Mesenchymal stem cell (in vitro differentiated cells and primary cell): Measurements from ENCODE around the gene KIRREL3.
A peak's percentile ranks its signal among the peaks of the same experiment; 100 is the strongest.

Source experiments
- DNase-seq: peaks from one replicate; pipeline ENCODE4 v3.0.0-alpha.2; 2013
- H2AFZ ChIP-seq: one replicate; pipeline ENCODE4 v1.6.1; 2013; ENCODE audit warnings: low read depth, mild to moderate bottlenecking, control low read depth, inconsistent platforms, low read length, moderate library complexity
- H2AK5ac ChIP-seq: 2 replicates; pipeline ENCODE4 v1.6.1; 2013; ENCODE audit warnings: low read length, moderate library complexity, mild to moderate bottlenecking, inconsistent platforms; ENCODE audit not compliant: severe bottlenecking
- H2BK120ac ChIP-seq: one replicate; pipeline ENCODE4 v1.6.1; 2013; ENCODE audit warnings: low read depth, mild to moderate bottlenecking, inconsistent platforms, low read length, moderate library complexity
- H2BK12ac ChIP-seq, 2 experiments: one replicate each; pipeline ENCODE4 v1.6.1; 2013; ENCODE audit warnings: inconsistent platforms in 2 of 2, low read length in 2 of 2, mild to moderate bottlenecking in 2 of 2, moderate library complexity in 2 of 2, control low read depth in 1 of 2
- H2BK15ac ChIP-seq: one replicate; pipeline ENCODE4 v1.6.1; 2013; ENCODE audit warnings: mild to moderate bottlenecking, low read depth, inconsistent platforms; ENCODE audit not compliant: poor library complexity, severe bottlenecking
- H2BK5ac ChIP-seq: 2 replicates; pipeline ENCODE4 v1.6.1; 2013; ENCODE audit warnings: low read depth, mild to moderate bottlenecking, low read length, control low read depth, inconsistent platforms; ENCODE audit not compliant: poor library complexity, severe bottlenecking
- H3K14ac ChIP-seq, 2 experiments: one replicate each; pipeline ENCODE4 v1.6.1; 2013; ENCODE audit warnings: inconsistent platforms in 2 of 2, low read length in 2 of 2, control low read depth in 1 of 2, mild to moderate bottlenecking in 1 of 2, moderate library complexity in 1 of 2
- H3K18ac ChIP-seq, 2 experiments: one replicate each; pipeline ENCODE4 v1.6.1; 2013; ENCODE audit warnings: inconsistent platforms in 2 of 2, low read length in 2 of 2, control low read depth in 1 of 2, low read depth in 1 of 2, mild to moderate bottlenecking in 1 of 2
- H3K23ac ChIP-seq, 2 experiments: one replicate each; pipeline ENCODE4 v1.6.1; 2013; ENCODE audit warnings: inconsistent platforms in 2 of 2, low read length in 2 of 2, mild to moderate bottlenecking in 2 of 2, moderate library complexity in 2 of 2, control low read depth in 1 of 2
- H3K27ac ChIP-seq: 2 replicates; pipeline ENCODE4 v1.5.1; 2013; ENCODE audit warnings: mild to moderate bottlenecking, moderate library complexity, low read length, control low read depth, inconsistent platforms; ENCODE audit not compliant: poor library complexity, severe bottlenecking
- H3K27me3 ChIP-seq, 2 experiments: 2 replicates each; pipeline versions ENCODE4 v1.6.1 to v1.7.0; 2013; ENCODE audit warnings: low read length in 2 of 2, mild to moderate bottlenecking in 2 of 2, moderate library complexity in 2 of 2, control low read depth in 1 of 2, inconsistent platforms in 1 of 2; ENCODE audit not compliant: control insufficient read depth in 1 of 2, insufficient read depth in 1 of 2
- H3K36me3 ChIP-seq, 2 experiments: 2 replicates each; pipeline versions ENCODE4 v1.6.1 to v1.7.0; 2013; ENCODE audit warnings: low read length in 2 of 2, control low read depth in 1 of 2, inconsistent platforms in 1 of 2, low read depth in 1 of 2, mild to moderate bottlenecking in 1 of 2; ENCODE audit not compliant: insufficient read depth in 2 of 2, control insufficient read depth in 1 of 2
- H3K4ac ChIP-seq, 2 experiments: one replicate each; pipeline ENCODE4 v1.6.1; 2013; ENCODE audit warnings: inconsistent platforms in 2 of 2, low read length in 2 of 2, mild to moderate bottlenecking in 2 of 2, moderate library complexity in 2 of 2, control low read depth in 1 of 2, low read depth in 1 of 2
- H3K4me1 ChIP-seq: 2 replicates; pipeline ENCODE4 v1.6.1; 2013; ENCODE audit warnings: low read depth, low read length, control low read depth; ENCODE audit not compliant: control insufficient read depth, insufficient read depth
- H3K4me2 ChIP-seq: 2 replicates; pipeline ENCODE4 v1.6.1; 2013; ENCODE audit warnings: low read length, mild to moderate bottlenecking, inconsistent platforms; ENCODE audit not compliant: poor library complexity, severe bottlenecking
- H3K4me3 ChIP-seq, 2 experiments: 2 replicates each; pipeline versions ENCODE4 v1.5.1 to v1.7.0; 2013; ENCODE audit warnings: low read length in 2 of 2, mild to moderate bottlenecking in 2 of 2, control low read depth in 1 of 2, low read depth in 1 of 2; ENCODE audit not compliant: insufficient read depth in 1 of 2
- H3K79me1 ChIP-seq: replicated peaks from 2 replicates; pipeline ENCODE4 v1.6.1; 2013; ENCODE audit warnings: mild to moderate bottlenecking, control low read depth, low read length, inconsistent platforms; ENCODE audit not compliant: poor library complexity, severe bottlenecking
- H3K9ac ChIP-seq: 2 replicates; pipeline ENCODE4 v1.7.0; 2013; ENCODE audit warnings: mild to moderate bottlenecking, low read length, moderate library complexity
- H3K9me3 ChIP-seq: 2 replicates; pipeline ENCODE4 v1.7.0; 2013; ENCODE audit warnings: mild to moderate bottlenecking, low read length; ENCODE audit not compliant: control insufficient read depth
- H4K8ac ChIP-seq: one replicate; pipeline ENCODE4 v1.6.1; 2013; ENCODE audit warnings: inconsistent platforms, mild to moderate bottlenecking, low read length, moderate library complexity
- H4K91ac ChIP-seq: one replicate; pipeline ENCODE4 v1.6.1; 2013; ENCODE audit warnings: mild to moderate bottlenecking, low read length, inconsistent platforms
- WGBS: methylation state at CpG from one replicate; pipeline ENCODE4 v1.1.7; 2013; ENCODE audit warnings: mixed read lengths; 5-methylcytosine and 5-hydroxymethylcytosine counted together

Gene KIRREL3

GRCh38 chr11:126485021-126485792, 515.4 kb downstream of the KIRREL3 start:
- Histone ChIP-seq H3K18ac (no peak overlapping the region), H2BK12ac (no peak overlapping the region), H2BK120ac (no peak overlapping the region), H3K23ac (no peak overlapping the region), H3K79me1 (no peaks in the 10 kb centered on the region), H2BK15ac (no peak overlapping the region), H3K9me3 (peaks cover 8% of the 10 kb centered on the region), H3K27ac (no peak overlapping the region), H3K36me3 (no peaks in the 10 kb centered on the region), H2BK5ac (no peak overlapping the region), H3K9ac (peak overlapping the region; percentile 62), H2AFZ (no peak overlapping the region), H3K4ac (no peak overlapping the region), H3K14ac (no peak overlapping the region), H2AK5ac (peak overlapping the region; percentile 2), H4K91ac (no peak overlapping the region), H3K27me3 (no peaks in the 10 kb centered on the region), H3K4me2 (no peak overlapping the region), H3K4me3 (no peak overlapping the region), H4K8ac (no peak overlapping the region), H3K4me1 (peaks cover 17% of the 10 kb centered on the region)
- DNase-seq: peak; percentile 2
- WGBS: 89% methylated on average over 10 of the region's 10 CpGs

DNA sequence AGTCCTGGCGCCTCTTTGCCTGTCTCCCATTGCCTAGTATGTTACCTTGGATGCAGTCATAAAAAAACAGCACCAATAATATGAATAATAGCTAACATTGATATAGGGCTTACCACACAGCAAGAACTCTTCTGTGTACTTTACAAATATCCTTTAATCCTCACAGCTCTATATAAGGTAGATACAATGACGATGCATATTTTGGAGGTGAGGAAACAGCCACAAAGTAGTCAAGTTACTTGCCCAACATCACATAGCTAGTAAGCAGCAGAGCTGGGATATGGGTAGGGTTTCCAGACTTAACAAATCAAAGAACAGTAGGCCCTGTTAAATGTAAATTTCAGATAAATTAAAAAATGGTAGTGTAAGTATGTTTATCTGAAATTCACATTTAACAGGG, 516.3 kb downstream of the KIRREL3 start:
- no peak overlapping the region for H4K91ac ChIP-seq
- DNase-seq: peak; percentile 52
- peaks cover 17% of the 10 kb centered on the region for H3K4me1 ChIP-seq
- H3K4ac ChIP-seq: no peak overlapping the region
- no peak overlapping the region for H3K14ac ChIP-seq
- no peak overlapping the region for H2BK12ac ChIP-seq
- no peak overlapping the region for H3K23ac ChIP-seq
- H3K36me3 ChIP-seq: no peaks in the 10 kb centered on the region
- H3K27me3 ChIP-seq: no peaks in the 10 kb centered on the region
- H3K4me2 ChIP-seq: no peak overlapping the region
- H2BK5ac ChIP-seq: no peak overlapping the region
- H4K8ac ChIP-seq: no peak overlapping the region
- no peak overlapping the region for H3K4me3 ChIP-seq
- 86% methylated on average over 1 of the region's 2 CpGs for WGBS
- peak overlapping the region; percentile 3 for H2AK5ac ChIP-seq
- H3K9me3 ChIP-seq: peaks cover 8% of the 10 kb centered on the region
- H2AFZ ChIP-seq: no peak overlapping the region
- H3K79me1 ChIP-seq: no peaks in the 10 kb centered on the region
- H3K9ac ChIP-seq: no peak overlapping the region
- peak overlapping the region; percentile 20 for H3K27ac ChIP-seq
- no peak overlapping the region for H2BK15ac ChIP-seq
- H2BK120ac ChIP-seq: no peak overlapping the region
- no peak overlapping the region for H3K18ac ChIP-seq

DNA sequence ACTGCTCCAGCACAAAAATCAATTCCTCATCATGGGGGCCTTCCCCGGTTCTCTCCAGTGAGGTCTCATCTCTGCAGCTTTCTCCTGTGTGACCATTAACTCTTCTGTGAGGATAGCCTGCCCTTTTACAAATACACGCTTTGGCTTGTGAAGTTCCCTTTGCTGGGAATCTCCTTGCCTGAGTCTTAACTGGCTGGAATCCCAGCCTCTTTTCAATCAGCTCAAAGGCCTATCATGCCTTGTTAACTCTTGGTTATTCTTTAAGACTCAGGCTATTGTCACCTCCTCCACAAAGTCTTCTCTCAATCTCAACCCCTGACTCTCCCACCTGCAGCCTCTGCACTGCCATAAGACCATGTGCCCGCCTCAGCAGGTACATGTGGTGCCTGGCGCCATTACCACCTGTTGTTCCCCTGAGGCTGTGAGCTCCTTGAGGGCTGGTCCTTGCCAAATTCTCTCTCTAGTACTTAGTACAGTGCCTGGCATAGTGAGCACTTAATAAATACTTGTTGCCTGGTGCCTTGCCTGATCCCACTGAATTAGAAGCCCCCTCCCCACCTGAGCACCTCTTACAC, 516.9 kb downstream of the KIRREL3 start:
- Histone ChIP-seq H3K4ac (no peak overlapping the region), H3K36me3 (no peaks in the 10 kb centered on the region), H3K4me3 (no peak overlapping the region), H3K27ac (peak overlapping the region; percentile 20), H3K9me3 (peaks cover 8% of the 10 kb centered on the region), H3K79me1 (no peaks in the 10 kb centered on the region), H4K91ac (no peak overlapping the region), H3K4me2 (no peak overlapping the region), H2BK12ac (no peak overlapping the region), H2BK15ac (peak overlapping the region; percentile 30), H3K27me3 (no peaks in the 10 kb centered on the region), H3K14ac (no peak overlapping the region), H2BK120ac (no peak overlapping the region), H4K8ac (no peak overlapping the region), H3K23ac (no peak overlapping the region), H3K4me1 (peaks cover 17% of the 10 kb centered on the region), H3K9ac (no peak overlapping the region), H3K18ac (no peak overlapping the region), H2AK5ac (peak overlapping the region; percentile 3), H2AFZ (no peak overlapping the region), H2BK5ac (no peak overlapping the region)
- 94% methylated on average over 4 of the region's 4 CpGs for WGBS
- DNase-seq: no peak

- WGBS: 89% methylated on average over 5 of the region's 5 CpGs
- H4K8ac ChIP-seq: no peak overlapping the region
- H3K9me3 ChIP-seq: peaks cover 8% of the 10 kb centered on the region
- H3K27me3 ChIP-seq: peaks cover 0 to 4% of the 10 kb centered on the region in 2 experiments
- H2AFZ ChIP-seq: no peak overlapping the region
- H3K4me3 ChIP-seq: no peak overlapping the region
- no peak overlapping the region for H2BK12ac ChIP-seq
- peak overlapping the region; percentile 15 for H2AK5ac ChIP-seq
- H2BK120ac ChIP-seq: no peak overlapping the region
- peak overlapping the region in 1 of 2 experiments; percentile 50 for H3K14ac ChIP-seq
- no peak overlapping the region for H3K27ac ChIP-seq
- peak overlapping the region; percentile 63 for H4K91ac ChIP-seq
- H3K9ac ChIP-seq: no peak overlapping the region
- H2BK15ac ChIP-seq: no peak overlapping the region
- no peak overlapping the region for H3K18ac ChIP-seq
- H3K4me1 ChIP-seq: peaks cover 17% of the 10 kb centered on the region
- H3K4ac ChIP-seq: no peak overlapping the region
- H3K23ac ChIP-seq: no peak overlapping the region
- H3K4me2 ChIP-seq: no peak overlapping the region
- no peak for DNase-seq
- H3K79me1 ChIP-seq: no peaks in the 10 kb centered on the region
- no peak overlapping the region for H2BK5ac ChIP-seq
- no peaks in the 10 kb centered on the region for H3K36me3 ChIP-seq
Observed at GRCh38 chr11:126482586-126483108, 517.9 kb downstream of the KIRREL3 start.
